HG03521 (cell line): ENCODE measurements around the gene TNS3.

ENCODE experiments used
- ATAC-seq: cut with Tn5 transposase; IDR thresholded peaks from one replicate; pipeline ENCODE4 v1.9.1; 2021; ENCODE audit warnings: mild to moderate bottlenecking, moderate library complexity; ENCODE audit not compliant: unreplicated experiment

TNS3 gene

GRCh38 chr7:47320296-47320695 is 261.6 kb downstream of the TNS3 start:
- ATAC-seq: no peak

- no peak for ATAC-seq
Observed at GRCh38 chr7:47318395-47319182, 263.3 kb downstream of the TNS3 start.

- no peak for ATAC-seq
Observed at GRCh38 chr7:47317487-47317886, 264.4 kb downstream of the TNS3 start.

- no peak for ATAC-seq
Observed at GRCh38 chr7:47314728-47315607, 266.9 kb downstream of the TNS3 start.

GRCh38 chr7:47314248-47314647 is 267.7 kb downstream of the TNS3 start:
- no peak for ATAC-seq

- no peak for ATAC-seq
Observed at GRCh38 chr7:47313564-47313963, 268.3 kb downstream of the TNS3 start.

GRCh38 chr7:47311891-47312290 is 270.0 kb downstream of the TNS3 start:
- no peak for ATAC-seq

- no peak for ATAC-seq
Observed at GRCh38 chr7:47310020-47310419, 271.9 kb downstream of the TNS3 start.

- ATAC-seq: no peak
Observed at GRCh38 chr7:47308808-47309207, 273.1 kb downstream of the TNS3 start.

GRCh38 chr7:47307311-47307710 is 274.6 kb downstream of the TNS3 start:
- ATAC-seq: no peak

GRCh38 chr7:47304727-47305719 is 276.9 kb downstream of the TNS3 start:
- no peak for ATAC-seq

GRCh38 chr7:47303695-47304453 is 278.0 kb downstream of the TNS3 start:
- no peak for ATAC-seq

- ATAC-seq: no peak
Observed at GRCh38 chr7:47303014-47303694, 278.8 kb downstream of the TNS3 start.

- ATAC-seq: no peak
Observed at GRCh38 chr7:47302560-47302959, 279.4 kb downstream of the TNS3 start.

- ATAC-seq: no peak
Observed at GRCh38 chr7:47301657-47302295, 280.1 kb downstream of the TNS3 start.

GRCh38 chr7:47301105-47301477 is 280.8 kb downstream of the TNS3 start:
- ATAC-seq: no peak

GRCh38 chr7:47300472-47301104 is 281.3 kb downstream of the TNS3 start:
- ATAC-seq: no peak

- no peak for ATAC-seq
Observed at GRCh38 chr7:47299496-47299895, 282.4 kb downstream of the TNS3 start.

GRCh38 chr7:47298636-47299035 is 283.3 kb downstream of the TNS3 start:
- no peak for ATAC-seq
